HG03175 (cell line): ENCODE measurements around the gene MS4A2.
"Not testable (repeated sequence)": the region's sequence is repeated elsewhere in the genome, so short reads cannot be mapped to it uniquely, and the experiment has no call there.

Experiments
- ATAC-seq: cut with Tn5 transposase; IDR thresholded peaks from one replicate; pipeline ENCODE4 v1.9.1; 2021; ENCODE audit warnings: mild to moderate bottlenecking, moderate library complexity; ENCODE audit not compliant: unreplicated experiment

Gene MS4A2

DNA sequence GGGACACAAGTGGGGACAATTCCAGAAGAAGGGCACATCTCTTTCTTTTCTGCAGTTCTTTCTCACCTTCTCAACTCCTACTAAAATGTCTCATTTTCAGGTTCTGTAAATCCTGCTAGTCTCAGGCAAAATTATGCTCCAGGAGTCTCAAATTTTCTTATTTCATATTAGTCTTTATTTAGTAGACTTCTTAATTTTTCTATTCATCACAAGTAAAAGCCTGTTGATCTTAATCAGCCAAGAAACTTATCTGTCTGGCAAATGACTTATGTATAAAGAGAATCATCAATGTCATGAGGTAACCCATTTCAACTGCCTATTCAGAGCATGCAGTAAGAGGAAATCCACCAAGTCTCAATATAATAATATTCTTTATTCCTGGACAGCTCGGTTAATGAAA lies at the start of gene MS4A2:
Gene MS4A2 (plus strand): TSS at position 301 of the 400 bp plus-strand sequence. CDS start 102 bp downstream, outside the sequence.
- ATAC-seq = no peak

- ATAC-seq = no peak
Measured at GRCh38 chr11:60040109-60040508, 48.4 kb upstream of the MS4A2 start, which contains the start of gene OOSP2. Gene OOSP2, plus strand, starts transcription at chr11:60040409. Its CDS starts 51 bp downstream, at chr11:60040460.

DNA sequence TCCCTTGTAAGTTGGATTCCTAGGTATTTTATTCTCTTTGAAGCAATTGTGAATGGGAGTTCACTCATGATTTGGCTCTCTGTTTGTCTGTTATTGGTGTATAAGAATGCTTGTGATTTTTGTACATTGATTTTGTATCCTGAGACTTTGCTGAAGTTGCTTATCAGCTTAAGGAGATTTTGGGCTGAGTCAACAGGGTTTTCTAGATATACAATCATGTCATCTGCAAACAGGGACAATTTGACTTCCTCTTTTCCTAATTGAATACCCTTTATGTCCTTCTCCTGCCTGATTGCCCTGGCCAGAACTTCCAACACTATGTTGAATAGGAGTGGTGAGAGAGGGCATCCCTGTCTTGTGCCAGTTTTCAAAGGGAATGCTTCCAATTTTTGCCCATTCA lies 38.0 kb upstream of the MS4A2 start:
- ATAC-seq = not testable (repeated sequence)

DNA sequence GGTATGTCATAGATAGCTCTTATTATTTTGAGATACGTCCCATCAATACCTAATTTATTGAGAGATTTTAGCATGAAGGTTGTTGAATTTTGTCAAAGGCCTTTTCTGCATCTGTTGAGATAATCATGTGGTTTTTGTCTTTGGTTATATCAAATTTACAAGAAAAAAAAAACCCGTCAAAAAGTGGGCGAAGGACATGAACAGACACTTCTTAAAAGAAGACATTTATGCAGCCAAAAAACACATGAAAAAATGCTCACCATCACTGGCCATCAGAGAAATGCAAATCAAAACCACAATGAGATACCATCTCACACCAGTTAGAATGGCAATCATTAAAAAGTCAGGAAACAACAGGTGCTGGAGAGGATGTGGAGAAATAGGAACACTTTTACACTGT lies 37.6 kb upstream of the MS4A2 start:
- not testable (repeated sequence) for ATAC-seq

- no peak for ATAC-seq
Measured at GRCh38 chr11:60056349-60056969, 32.0 kb upstream of the MS4A2 start, which contains the start of gene MS4A3. Gene MS4A3, plus strand, starts transcription at chr11:60056665. Its CDS starts 4,496 bp downstream, at chr11:60061161.

- ATAC-seq = no peak
Measured at GRCh38 chr11:60059052-60059451, 29.4 kb upstream of the MS4A2 start.

DNA sequence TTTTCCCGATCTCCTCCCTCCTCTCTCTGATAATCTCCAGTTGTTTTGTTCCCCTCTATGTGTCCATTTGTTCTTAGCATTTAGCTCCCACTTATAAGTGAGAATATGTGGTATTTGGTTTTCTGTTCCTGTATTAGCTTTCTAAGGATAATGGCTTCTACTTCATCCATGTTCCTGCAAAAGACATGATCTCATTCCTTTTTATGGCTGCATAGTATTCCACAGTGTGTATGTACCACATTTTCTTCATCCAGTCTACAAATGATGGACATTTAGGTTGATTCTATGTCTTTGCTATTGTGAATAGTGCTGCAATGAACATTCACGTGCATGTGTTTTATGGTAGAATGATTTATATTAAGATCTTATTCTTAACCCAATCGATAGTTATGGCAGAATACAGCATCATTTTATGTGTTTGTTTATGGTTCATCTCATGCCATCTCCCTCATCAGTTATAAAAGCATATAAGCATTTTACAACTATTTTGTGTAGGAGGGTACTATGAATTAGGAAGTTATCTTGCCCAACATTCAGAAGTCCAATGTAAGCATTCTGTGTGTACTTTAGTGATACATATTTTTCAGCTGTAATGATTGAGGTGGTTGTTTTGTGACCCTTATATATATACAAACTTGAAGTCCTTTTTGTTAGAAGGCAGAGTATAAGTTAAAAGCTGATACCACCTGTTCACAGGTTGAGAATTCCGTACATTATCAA lies 28.8 kb upstream of the MS4A2 start:
- no peak for ATAC-seq

DNA sequence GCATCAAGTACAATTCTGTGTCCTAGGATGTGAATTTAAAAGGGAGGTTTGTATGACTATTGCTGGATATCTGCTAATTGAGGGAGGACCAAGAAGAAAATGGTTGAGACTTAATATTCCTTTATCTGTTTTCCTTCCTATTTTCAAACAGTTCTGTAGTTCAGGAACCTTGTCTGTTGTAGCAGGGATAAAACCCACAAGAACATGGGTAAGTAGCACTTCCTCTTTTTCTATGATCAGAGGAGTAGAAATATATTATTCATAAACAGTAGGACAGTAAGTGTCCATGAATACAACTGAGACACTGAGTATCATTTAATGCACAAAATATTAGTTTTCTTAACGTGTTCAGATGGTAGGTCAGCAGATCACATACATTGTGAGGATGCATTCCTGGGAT lies 24.4 kb upstream of the MS4A2 start:
- no peak for ATAC-seq

DNA sequence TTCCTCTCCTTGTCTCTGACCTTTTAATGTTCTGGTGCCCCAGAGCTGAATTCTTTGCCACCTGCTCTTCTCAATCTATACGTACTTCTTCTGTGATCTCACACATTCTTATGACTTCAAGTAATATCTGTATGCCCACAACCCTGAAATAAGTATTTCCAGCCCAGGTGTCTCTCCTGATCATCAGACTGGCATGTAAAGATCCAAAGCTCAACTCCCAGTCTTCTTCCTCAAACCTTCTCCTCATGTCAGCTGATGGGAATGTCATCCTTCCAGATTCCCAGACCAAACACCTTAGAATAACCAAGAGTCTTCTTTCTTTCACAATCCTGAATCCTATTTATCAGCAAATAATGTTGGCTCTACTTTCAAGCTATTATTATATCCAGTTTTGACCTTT lies 22.7 kb upstream of the MS4A2 start:
- no peak for ATAC-seq

DNA sequence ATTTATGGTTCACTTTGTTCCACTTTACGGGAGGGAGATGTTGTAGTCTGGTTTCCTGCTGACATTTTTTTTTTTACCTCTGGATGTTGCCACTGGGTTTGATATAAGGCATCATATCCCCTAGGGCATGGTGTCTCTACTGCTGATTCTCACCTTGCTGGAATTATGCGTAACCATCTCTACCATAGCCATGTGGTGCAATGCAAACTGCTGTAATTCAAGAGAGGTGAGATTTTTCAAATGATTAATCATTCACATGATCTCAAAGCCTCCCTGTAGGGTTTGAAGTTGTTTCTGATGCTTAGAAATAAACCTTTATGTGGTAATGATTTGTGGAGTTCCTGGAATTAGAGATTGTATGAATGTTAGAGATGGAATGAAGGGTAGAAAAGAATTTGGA lies 19.0 kb upstream of the MS4A2 start:
- no peak for ATAC-seq

- not testable (repeated sequence) for ATAC-seq
Measured at GRCh38 chr11:60071644-60072043, 16.8 kb upstream of the MS4A2 start.

- ATAC-seq = no peak
Measured at GRCh38 chr11:60077216-60077817, 11.1 kb upstream of the MS4A2 start.

DNA sequence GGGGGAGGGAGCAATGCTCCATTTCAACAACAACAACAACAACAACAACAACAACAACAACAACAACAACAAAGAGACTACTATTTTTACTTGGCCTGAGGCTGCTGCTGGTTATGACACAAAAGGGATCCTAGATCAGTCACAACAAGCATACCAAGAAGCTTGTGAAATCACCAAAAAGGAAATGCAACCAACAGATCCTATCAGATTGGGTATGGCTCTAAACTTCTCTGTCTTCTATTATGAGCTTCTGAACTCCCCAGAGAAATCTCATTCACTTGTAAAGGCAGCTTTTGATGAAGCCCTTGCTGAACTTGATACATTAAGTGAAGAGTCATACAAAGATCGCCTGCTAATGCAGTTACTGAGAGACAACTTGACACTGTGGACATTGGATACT lies 10.5 kb upstream of the MS4A2 start:
- ATAC-seq = no peak

DNA sequence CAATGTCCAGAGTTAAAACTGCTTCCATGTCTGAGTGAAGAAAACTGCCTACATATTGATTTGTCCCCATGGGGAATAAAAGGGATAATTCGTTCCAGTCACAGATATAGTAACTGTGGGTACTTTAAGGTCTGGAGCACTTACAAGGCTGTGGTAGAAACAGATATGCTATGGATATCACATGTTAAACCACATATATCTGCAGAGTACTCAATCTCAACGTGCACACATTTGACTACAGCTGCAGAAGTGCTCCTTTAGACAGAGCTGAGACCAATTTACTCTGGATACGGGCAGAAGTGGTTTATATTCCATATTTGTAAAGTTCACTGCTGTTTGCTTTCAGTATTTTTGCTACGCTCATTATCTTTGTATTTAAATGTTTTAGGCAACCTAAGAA lies 9.7 kb upstream of the MS4A2 start:
- no peak for ATAC-seq

- ATAC-seq = no peak
Measured at GRCh38 chr11:60080535-60080934, 7.9 kb upstream of the MS4A2 start.

GRCh38 chr11:60084631-60085273 lies 3.7 kb upstream of the MS4A2 start:
- no peak for ATAC-seq

DNA sequence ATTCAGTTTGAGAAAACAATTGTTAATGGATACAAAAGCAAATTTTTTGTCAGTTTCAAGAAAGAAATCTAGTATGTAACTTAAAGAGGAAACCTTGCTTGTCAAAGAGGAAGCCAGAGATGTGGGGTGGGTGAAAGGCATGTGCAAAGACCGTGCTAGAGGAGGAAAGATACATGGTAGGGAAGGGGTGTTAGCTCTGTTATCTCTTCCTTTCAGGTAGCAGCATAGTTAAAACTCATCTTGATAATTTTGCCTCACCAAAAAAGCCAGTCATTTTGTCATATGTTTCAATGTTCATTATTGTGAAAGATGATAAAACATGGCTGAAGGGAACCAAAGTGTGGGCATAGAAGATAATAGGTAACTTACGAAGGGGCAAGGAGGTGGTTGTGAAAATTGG lies 2.6 kb upstream of the MS4A2 start:
- no peak for ATAC-seq

DNA sequence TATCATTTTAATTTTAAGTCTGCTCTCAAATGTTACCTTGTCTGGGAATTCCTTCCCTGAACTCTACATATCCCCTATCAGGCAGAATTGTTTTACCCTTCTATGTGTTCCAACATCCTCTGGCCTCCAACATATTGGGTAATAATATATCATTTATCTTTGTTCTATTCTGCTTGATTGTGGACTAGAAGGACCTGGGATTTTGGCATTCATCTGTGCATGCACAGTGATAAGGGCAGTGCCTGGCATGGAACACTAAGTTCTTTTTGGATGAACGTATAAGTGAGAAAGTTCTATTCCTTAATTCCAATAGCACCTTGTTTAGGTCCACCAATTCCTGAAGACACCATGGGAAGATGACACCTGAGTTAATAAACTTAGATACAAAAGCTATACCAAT lies 1.2 kb upstream of the MS4A2 start:
- no peak for ATAC-seq

- ATAC-seq = no peak
Measured at GRCh38 chr11:60095477-60096120, 7.1 kb downstream of the MS4A2 start.

DNA sequence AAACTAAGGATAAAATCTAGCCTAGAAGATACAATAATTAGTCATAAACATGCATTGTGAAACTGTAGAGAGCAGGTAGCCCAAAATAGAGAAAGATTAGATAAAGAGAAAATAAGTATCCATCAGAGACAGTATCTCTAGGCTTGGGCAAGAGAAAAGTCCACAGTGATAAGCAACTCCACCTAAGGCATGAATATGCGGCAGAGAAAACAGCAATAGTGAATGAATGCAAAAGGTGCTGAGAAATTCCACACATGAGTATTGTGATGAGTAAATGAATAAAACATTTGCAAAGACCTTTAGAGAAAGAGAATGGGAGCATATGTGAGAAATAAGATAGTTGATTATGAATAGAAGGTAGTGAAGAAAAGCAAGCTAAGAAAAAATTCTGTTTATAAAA lies 8.7 kb downstream of the MS4A2 start:
- no peak for ATAC-seq

DNA sequence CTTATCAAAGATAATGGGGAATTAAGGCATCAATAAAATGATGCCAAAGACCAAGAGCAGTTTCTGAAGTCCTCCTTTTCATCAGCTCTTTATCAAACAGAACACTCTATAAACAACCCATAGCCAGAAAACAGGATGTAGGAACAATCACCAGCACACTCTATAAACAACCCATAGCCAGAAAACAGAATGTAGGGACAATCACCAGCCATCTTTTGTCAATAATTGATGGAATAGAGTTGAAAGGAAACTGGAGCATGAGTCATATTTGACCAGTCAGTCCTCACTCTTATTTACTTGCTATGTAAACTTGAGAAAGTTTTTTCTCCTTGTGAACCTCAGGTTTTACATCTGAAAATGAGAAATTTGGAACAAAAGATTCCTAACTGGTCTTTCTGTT lies 10.0 kb downstream of the MS4A2 start:
- ATAC-seq = peak; percentile 83
